ENCODE results near the gene LHFPL3.

LHFPL3 gene

DNA sequence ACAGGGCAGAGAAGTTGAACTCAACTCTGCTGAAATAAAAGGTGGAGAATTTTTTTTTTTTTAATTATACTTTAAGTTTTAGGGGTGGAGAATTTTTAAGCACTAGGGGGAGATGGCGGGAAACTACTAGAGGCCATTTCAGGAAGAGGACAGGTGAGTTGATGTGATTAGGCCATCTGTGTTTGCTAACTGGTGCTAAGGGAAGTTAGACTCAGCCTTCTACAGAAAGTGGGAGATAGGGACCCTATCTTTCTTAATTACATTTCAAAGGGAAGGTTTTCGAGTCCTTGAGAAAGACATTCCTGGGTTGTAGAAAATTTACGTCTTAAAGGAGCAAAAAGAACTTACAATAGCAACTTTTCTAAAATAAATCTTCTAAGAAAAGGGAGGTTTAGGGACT is 124.8 kb downstream of the LHFPL3 start:
- Histone ChIP-seq H3K4me1 (ENCODE audit: insufficient read depth, low read length, severe bottlenecking) (no peaks in the 10 kb centered on the region), H4K20me1 (ENCODE audit: insufficient read depth, low read length) (no peaks in the 10 kb centered on the region), H2AFZ (ENCODE audit: low read length) (no peak overlapping the region), H3K4me2 (ENCODE audit: low read length) (no peak overlapping the region), H3K36me3 (ENCODE audit: insufficient read depth, low read length) (no peaks in the 10 kb centered on the region), H3K27me3 (ENCODE audit: insufficient read depth, low read length) (no peaks in the 10 kb centered on the region), H3K79me2 (ENCODE audit: insufficient read depth, low read length) (no peaks in the 10 kb centered on the region), H3F3A (ENCODE audit: insufficient read depth, low read length) (no peaks in the 10 kb centered on the region), H3K9me2 (ENCODE audit: low read depth, low read length) (no peaks in the 10 kb centered on the region), H3K9ac (ENCODE audit: low read length) (no peak overlapping the region), H3K27ac (ENCODE audit: low read depth, low read length, poor library complexity, severe bottlenecking) (no peak overlapping the region), H3K4me3 (ENCODE audit: low read depth, low read length, poor library complexity, severe bottlenecking) (no peak overlapping the region), H3K9me3 (ENCODE audit: low read length) (no peaks in the 10 kb centered on the region)
- TF ChIP-seq EZH2 (IDR thresholded peaks at IDR 0.05; ENCODE audit: borderline replicate concordance, low read length), result no peak
- TF ChIP-seq, protein P1, sequence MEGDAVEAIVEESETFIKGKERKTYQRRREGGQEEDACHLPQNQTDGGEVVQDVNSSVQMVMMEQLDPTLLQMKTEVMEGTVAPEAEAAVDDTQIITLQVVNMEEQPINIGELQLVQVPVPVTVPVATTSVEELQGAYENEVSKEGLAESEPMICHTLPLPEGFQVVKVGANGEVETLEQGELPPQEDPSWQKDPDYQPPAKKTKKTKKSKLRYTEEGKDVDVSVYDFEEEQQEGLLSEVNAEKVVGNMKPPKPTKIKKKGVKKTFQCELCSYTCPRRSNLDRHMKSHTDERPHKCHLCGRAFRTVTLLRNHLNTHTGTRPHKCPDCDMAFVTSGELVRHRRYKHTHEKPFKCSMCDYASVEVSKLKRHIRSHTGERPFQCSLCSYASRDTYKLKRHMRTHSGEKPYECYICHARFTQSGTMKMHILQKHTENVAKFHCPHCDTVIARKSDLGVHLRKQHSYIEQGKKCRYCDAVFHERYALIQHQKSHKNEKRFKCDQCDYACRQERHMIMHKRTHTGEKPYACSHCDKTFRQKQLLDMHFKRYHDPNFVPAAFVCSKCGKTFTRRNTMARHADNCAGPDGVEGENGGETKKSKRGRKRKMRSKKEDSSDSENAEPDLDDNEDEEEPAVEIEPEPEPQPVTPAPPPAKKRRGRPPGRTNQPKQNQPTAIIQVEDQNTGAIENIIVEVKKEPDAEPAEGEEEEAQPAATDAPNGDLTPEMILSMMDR (IDR thresholded peaks at IDR 0.05; ENCODE audit: low read length), result no peak

DNA sequence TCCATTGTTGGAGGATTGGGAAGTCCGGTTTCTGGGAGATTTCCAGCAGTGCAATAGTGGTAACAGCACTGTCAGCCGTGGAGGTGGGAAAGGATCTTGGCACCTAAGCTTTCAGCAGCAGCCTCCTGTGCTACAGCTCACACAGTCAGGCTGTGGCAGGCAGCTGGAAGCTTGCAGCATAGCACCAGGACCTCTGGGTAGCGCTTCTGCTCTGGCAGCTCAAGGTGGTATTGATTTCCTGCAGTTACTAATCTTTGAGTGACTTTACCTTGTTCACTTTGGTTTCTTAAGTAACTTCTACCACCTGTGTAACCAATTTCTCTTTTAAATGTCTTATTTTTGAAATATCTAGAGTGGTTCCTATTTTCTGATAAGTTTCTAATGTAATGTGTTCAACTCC is 130.5 kb downstream of the LHFPL3 start:
- no peaks in the 10 kb centered on the region for H3K36me3 ChIP-seq (ENCODE audit: insufficient read depth, low read length)
- no peaks in the 10 kb centered on the region for H3K79me2 ChIP-seq (ENCODE audit: insufficient read depth, low read length)
- no peaks in the 10 kb centered on the region for H3K4me1 ChIP-seq (ENCODE audit: insufficient read depth, low read length, severe bottlenecking)
- no peak overlapping the region for H3K4me3 ChIP-seq (ENCODE audit: low read depth, low read length, poor library complexity, severe bottlenecking)
- no peaks in the 10 kb centered on the region for H3F3A ChIP-seq (ENCODE audit: insufficient read depth, low read length)
- H3K9me3 ChIP-seq (ENCODE audit: low read length), result peaks cover 2% of the 10 kb centered on the region; the same call in 1 of the 2 replicates
- no peaks in the 10 kb centered on the region for H4K20me1 ChIP-seq (ENCODE audit: insufficient read depth, low read length)
- no peaks in the 10 kb centered on the region for H3K27me3 ChIP-seq (ENCODE audit: insufficient read depth, low read length)
- TF ChIP-seq EZH2 (IDR thresholded peaks at IDR 0.05; ENCODE audit: borderline replicate concordance, low read length), result no peak
- TF ChIP-seq, protein P1 (IDR thresholded peaks at IDR 0.05; ENCODE audit: low read length), result no peak
- no peak overlapping the region for H3K9ac ChIP-seq (ENCODE audit: low read length)
- H3K9me2 ChIP-seq (ENCODE audit: low read depth, low read length), result no peaks in the 10 kb centered on the region
- no peak overlapping the region for H3K27ac ChIP-seq (ENCODE audit: low read depth, low read length, poor library complexity, severe bottlenecking)
- H3K4me2 ChIP-seq (ENCODE audit: low read length), result no peak overlapping the region
- no peak overlapping the region for H2AFZ ChIP-seq (ENCODE audit: low read length)

DNA sequence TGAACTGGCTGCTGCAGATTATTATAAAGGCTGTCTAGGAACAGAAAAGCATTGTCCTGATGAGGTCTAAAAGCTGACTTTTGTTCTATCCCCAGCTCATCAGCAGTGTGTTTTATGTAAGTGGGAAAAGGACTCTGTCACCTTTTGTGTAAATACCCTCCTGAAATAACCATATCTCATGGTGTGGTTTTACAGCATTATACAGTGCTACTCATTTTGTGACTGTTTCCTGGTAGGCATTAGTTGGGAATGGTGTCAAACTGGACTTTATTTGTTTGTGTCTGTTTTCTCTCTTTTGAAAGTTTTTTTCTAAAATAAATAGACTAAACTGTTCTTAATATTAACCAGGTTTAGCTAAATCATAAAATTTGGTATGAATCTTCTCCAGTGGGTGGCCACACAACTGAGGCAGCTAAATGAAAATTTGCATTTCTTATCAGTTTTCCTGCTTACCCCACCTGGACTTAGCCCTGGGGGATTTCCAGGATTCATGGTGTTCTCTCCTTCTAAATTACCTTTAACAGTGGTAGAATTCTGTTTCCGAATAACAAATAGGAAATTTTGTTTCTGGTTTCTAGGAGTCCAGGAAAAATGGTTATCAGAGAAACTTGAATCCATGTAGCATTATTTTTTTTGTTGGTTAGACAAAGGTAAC is 140.9 kb downstream of the LHFPL3 start:
- H3K4me2 ChIP-seq (ENCODE audit: low read length), result no peak overlapping the region
- TF ChIP-seq EZH2 (IDR thresholded peaks at IDR 0.05; ENCODE audit: borderline replicate concordance, low read length), result no peak
- TF ChIP-seq, protein P1 (IDR thresholded peaks at IDR 0.05; ENCODE audit: low read length), result no peak
- no peaks in the 10 kb centered on the region for H4K20me1 ChIP-seq (ENCODE audit: insufficient read depth, low read length)
- no peaks in the 10 kb centered on the region for H3F3A ChIP-seq (ENCODE audit: insufficient read depth, low read length)
- no peaks in the 10 kb centered on the region for H3K9me2 ChIP-seq (ENCODE audit: low read depth, low read length)
- H3K9ac ChIP-seq (ENCODE audit: low read length), result no peak overlapping the region
- no peak overlapping the region for H2AFZ ChIP-seq (ENCODE audit: low read length)
- no peaks in the 10 kb centered on the region for H3K4me1 ChIP-seq (ENCODE audit: insufficient read depth, low read length, severe bottlenecking)
- no peaks in the 10 kb centered on the region for H3K27me3 ChIP-seq (ENCODE audit: insufficient read depth, low read length)
- H3K79me2 ChIP-seq (ENCODE audit: insufficient read depth, low read length), result no peaks in the 10 kb centered on the region
- H3K27ac ChIP-seq (ENCODE audit: low read depth, low read length, poor library complexity, severe bottlenecking), result no peak overlapping the region
- H3K36me3 ChIP-seq (ENCODE audit: insufficient read depth, low read length), result no peaks in the 10 kb centered on the region
- no peak overlapping the region for H3K4me3 ChIP-seq (ENCODE audit: low read depth, low read length, poor library complexity, severe bottlenecking)
- H3K9me3 ChIP-seq (ENCODE audit: low read length), result no peaks in the 10 kb centered on the region

Measured in OCI-LY1 (cell line).